ENCODE data around the gene NPIPA5. TPM values are rescaled to one million over a fixed set of nuclear protein-coding genes. Genes with fewer than 3 reads are reported as not detected.
"Not testable (repeated sequence)": the region's sequence is repeated elsewhere in the genome, so short reads cannot be mapped to it uniquely, and the experiment has no call there.

NPIPA5 gene
- 13.8 and 16.0 TPM in 2 replicates for total RNA-seq

DNA sequence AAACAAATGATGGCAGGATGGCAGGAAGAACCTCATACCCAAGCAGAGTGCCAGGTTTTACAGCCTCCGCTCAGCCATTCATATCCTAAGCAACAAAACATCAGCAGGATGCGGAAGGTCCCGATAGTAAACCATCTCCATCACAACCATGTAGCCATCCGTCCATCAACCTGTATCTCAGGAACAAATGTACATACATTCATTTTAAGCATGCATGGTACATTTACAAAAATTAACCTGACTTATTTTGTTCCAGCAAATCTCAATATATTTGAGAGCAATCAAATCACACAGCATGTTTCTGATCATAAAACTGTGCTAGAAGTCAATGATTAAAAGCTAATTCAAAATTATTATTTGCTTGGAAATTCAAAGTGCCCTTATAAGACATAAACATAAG lies at the start of gene NPIPA5:
TSS of gene NPIPA5 (minus strand) at position 101 of the 400 bp plus-strand sequence. CDS start at position 101, 0 bp downstream.
- H3K4me1 Mint-ChIP-seq (ENCODE audit: low read depth); H3K36me3 Mint-ChIP-seq (ENCODE audit: low read depth); DNase-seq (ENCODE audit: low spot score); H3K27me3 Mint-ChIP-seq (ENCODE audit: low read depth); H3K9me3 Mint-ChIP-seq; intact Hi-C loops (cut with micrococcal nuclease); H3K4me3 Mint-ChIP-seq (ENCODE audit: low read depth); H3K27ac Mint-ChIP-seq: not testable (repeated sequence)

- no peaks in the 10 kb centered on the region for H3K9me3 Mint-ChIP-seq
- H3K36me3 Mint-ChIP-seq (ENCODE audit: low read depth) = no peaks in the 10 kb centered on the region
- peaks cover 6% of the 10 kb centered on the region for H3K27me3 Mint-ChIP-seq (ENCODE audit: low read depth)
- DNase-seq (ENCODE audit: low spot score) = peak; percentile 12
- intact Hi-C loops (cut with micrococcal nuclease) = loop anchor here (2.0 to 10.0 kb wide), 2 partner anchors 77 to 215 kb away; partner anchors contain the start of gene MARF1
- no peak overlapping the region for H3K27ac Mint-ChIP-seq
- peaks cover 2% of the 10 kb centered on the region for H3K4me1 Mint-ChIP-seq (ENCODE audit: low read depth)
- no peak overlapping the region for H3K4me3 Mint-ChIP-seq (ENCODE audit: low read depth)
Measured at GRCh38 chr16:15427648-15428239, 49.6 kb upstream of the NPIPA5 start.

- Mint-ChIP-seq H3K27ac (no peak overlapping the region), H3K4me3 (ENCODE audit: low read depth) (no peak overlapping the region), H3K36me3 (ENCODE audit: low read depth) (no peaks in the 10 kb centered on the region), H3K4me1 (ENCODE audit: low read depth) (peaks cover 2% of the 10 kb centered on the region), H3K27me3 (ENCODE audit: low read depth) (peaks cover 6% of the 10 kb centered on the region), H3K9me3 (no peaks in the 10 kb centered on the region)
- no peak for DNase-seq (ENCODE audit: low spot score)
- intact Hi-C loops (cut with micrococcal nuclease) = loop anchor here (2.0 to 10.0 kb wide), 2 partner anchors 78 to 216 kb away; partner anchors contain the start of gene MARF1
Measured at GRCh38 chr16:15426796-15427195, 48.7 kb upstream of the NPIPA5 start.

GRCh38 chr16:15425861-15426260 lies 47.8 kb upstream of the NPIPA5 start:
- DNase-seq (ENCODE audit: low spot score) = no peak
- intact Hi-C loops (cut with micrococcal nuclease) = loop anchor here (2.0 to 10.0 kb wide), 2 partner anchors 79 to 217 kb away; partner anchors contain the start of gene MARF1
- Mint-ChIP-seq H3K36me3 (ENCODE audit: low read depth) (no peaks in the 10 kb centered on the region), H3K4me3 (ENCODE audit: low read depth) (no peak overlapping the region), H3K4me1 (ENCODE audit: low read depth) (peaks cover 2% of the 10 kb centered on the region), H3K27me3 (ENCODE audit: low read depth) (peaks cover 7% of the 10 kb centered on the region), H3K9me3 (no peaks in the 10 kb centered on the region), H3K27ac (no peak overlapping the region)

GRCh38 chr16:15422222-15422621 lies 44.1 kb upstream of the NPIPA5 start:
- Mint-ChIP-seq H3K27ac (no peak overlapping the region), H3K36me3 (ENCODE audit: low read depth) (no peaks in the 10 kb centered on the region), H3K27me3 (ENCODE audit: low read depth) (peaks cover 7% of the 10 kb centered on the region), H3K4me1 (ENCODE audit: low read depth) (no peaks in the 10 kb centered on the region), H3K9me3 (no peaks in the 10 kb centered on the region), H3K4me3 (ENCODE audit: low read depth) (no peak overlapping the region)
- intact Hi-C loops (cut with micrococcal nuclease) = loop anchor here (10.0 kb wide), 1 partner anchor 83 kb away; no protein-coding TSS in a partner anchor
- DNase-seq (ENCODE audit: low spot score) = no peak

DNA sequence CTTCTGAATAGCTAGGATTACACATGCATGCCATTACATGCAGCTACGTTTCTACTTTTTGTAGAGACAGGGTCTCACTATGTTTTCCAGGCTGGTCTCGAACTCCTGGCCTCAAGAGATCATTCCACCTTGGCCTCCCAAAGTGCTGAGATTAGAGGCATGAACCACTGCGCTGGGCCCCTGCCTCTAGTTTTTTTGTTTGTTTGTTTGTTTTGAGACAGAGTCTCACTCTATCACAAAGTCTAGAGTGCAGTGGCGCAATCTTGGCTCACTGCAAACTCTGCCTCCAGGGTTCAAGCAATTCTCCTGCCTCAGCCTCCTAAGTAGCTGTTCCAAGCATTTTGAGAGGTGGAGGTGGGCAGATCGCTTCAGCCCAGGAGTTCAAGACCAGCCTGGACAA lies 43.6 kb upstream of the NPIPA5 start:
- not testable (repeated sequence) for H3K4me3 Mint-ChIP-seq (ENCODE audit: low read depth); H3K36me3 Mint-ChIP-seq (ENCODE audit: low read depth); H3K27me3 Mint-ChIP-seq (ENCODE audit: low read depth); DNase-seq (ENCODE audit: low spot score); H3K9me3 Mint-ChIP-seq; H3K27ac Mint-ChIP-seq; H3K4me1 Mint-ChIP-seq (ENCODE audit: low read depth)
- intact Hi-C loops (cut with micrococcal nuclease) = loop anchor here (10.0 kb wide), 1 partner anchor 83 kb away; no protein-coding TSS in a partner anchor

DNA sequence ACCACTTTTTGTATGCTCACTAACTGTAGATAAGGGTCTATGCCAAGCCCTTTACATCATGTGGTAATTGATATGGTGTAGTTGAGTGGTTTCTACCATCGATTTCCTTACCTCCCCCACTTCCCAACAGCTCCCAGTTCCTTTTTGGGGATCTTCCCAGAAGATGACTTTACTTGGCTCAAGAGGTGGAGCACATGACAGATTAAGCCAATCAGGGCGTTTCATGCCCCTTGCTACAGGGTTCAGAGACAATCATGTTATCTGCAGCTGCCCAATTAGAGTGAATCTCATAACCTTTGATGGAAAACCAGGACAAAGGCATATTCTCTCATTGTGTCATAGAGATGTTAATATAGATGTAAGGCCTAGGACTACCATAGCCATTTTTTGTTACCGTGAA lies 40.1 kb upstream of the NPIPA5 start:
- no peaks in the 10 kb centered on the region for H3K36me3 Mint-ChIP-seq (ENCODE audit: low read depth)
- H3K27ac Mint-ChIP-seq = no peak overlapping the region
- H3K4me1 Mint-ChIP-seq (ENCODE audit: low read depth) = no peaks in the 10 kb centered on the region
- no peaks in the 10 kb centered on the region for H3K9me3 Mint-ChIP-seq
- no peak for DNase-seq (ENCODE audit: low spot score)
- H3K4me3 Mint-ChIP-seq (ENCODE audit: low read depth) = no peak overlapping the region
- peaks cover 12% of the 10 kb centered on the region for H3K27me3 Mint-ChIP-seq (ENCODE audit: low read depth)
- intact Hi-C loops (cut with micrococcal nuclease) = no loop called here

DNA sequence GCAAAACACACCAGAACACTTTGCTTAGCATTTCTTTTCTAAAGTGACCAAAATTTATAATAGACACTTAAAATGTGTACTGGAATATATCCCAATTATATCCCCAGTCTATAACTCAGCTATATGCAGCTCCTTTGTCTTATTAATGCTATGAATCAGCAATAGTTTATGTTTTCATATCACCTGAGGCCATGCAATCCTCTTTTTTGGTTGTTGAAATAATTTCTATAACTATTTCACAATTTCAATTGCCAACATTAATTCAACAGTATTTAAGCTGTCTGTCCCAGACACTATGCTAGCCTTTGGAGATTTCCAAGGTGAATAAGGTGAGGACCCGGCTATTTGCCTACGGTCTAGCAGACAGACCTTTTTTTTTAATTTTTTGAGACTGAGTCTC lies 39.1 kb upstream of the NPIPA5 start:
- H3K9me3 Mint-ChIP-seq = no peaks in the 10 kb centered on the region
- H3K27ac Mint-ChIP-seq = no peak overlapping the region
- H3K27me3 Mint-ChIP-seq (ENCODE audit: low read depth) = peaks cover 9% of the 10 kb centered on the region
- DNase-seq (ENCODE audit: low spot score) = no peak
- no peak overlapping the region for H3K4me3 Mint-ChIP-seq (ENCODE audit: low read depth)
- intact Hi-C loops (cut with micrococcal nuclease) = no loop called here
- H3K36me3 Mint-ChIP-seq (ENCODE audit: low read depth) = no peaks in the 10 kb centered on the region
- H3K4me1 Mint-ChIP-seq (ENCODE audit: low read depth) = no peaks in the 10 kb centered on the region

DNA sequence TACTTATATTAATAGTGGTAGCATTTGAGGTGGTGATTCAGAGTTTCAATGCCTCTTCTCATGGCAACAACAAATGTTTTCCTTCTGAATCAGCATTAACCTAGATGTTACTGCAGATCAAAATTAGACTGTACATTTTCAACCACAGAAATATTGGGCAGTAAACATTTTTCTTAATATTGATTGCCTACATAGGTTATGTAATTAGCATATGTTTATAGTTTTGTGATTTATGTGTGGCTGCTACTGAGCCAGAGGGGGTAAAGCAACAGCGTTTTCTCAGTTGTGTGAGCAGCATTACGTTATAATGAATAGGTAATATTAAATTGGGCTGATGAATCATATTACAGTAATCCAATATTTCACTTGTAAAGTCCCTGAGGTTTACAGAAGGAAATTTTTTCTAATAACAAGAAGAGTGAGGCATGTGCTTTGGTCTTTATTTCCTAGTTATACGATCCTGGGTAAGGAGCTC lies 37.5 kb upstream of the NPIPA5 start:
- no peak for DNase-seq (ENCODE audit: low spot score)
- no peaks in the 10 kb centered on the region for H3K36me3 Mint-ChIP-seq (ENCODE audit: low read depth)
- H3K4me3 Mint-ChIP-seq (ENCODE audit: low read depth) = no peak overlapping the region
- intact Hi-C loops (cut with micrococcal nuclease) = no loop called here
- no peaks in the 10 kb centered on the region for H3K9me3 Mint-ChIP-seq
- no peaks in the 10 kb centered on the region for H3K4me1 Mint-ChIP-seq (ENCODE audit: low read depth)
- H3K27ac Mint-ChIP-seq = no peak overlapping the region
- H3K27me3 Mint-ChIP-seq (ENCODE audit: low read depth) = peaks cover 7% of the 10 kb centered on the region

DNA sequence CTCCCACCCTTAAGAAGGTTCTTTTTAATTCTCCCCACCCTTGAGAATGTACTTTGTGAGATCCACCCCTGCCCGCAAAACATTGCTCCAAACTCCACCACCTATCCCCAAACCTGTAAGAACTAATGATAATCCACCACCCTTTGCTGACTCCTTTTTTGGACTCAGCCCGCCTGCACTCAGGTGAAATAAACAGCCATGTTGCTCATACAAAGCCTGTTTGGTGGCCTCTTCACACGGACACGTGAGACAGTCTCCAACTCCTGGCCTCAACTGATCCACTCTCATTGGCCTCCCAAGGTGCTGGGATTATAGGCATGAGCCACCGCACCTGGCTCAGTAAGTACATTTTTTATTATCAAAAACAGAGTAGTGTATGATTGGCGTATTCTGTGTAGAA lies 31.4 kb upstream of the NPIPA5 start:
- DNase-seq (ENCODE audit: low spot score); H3K4me3 Mint-ChIP-seq (ENCODE audit: low read depth); H3K9me3 Mint-ChIP-seq; H3K4me1 Mint-ChIP-seq (ENCODE audit: low read depth); H3K27me3 Mint-ChIP-seq (ENCODE audit: low read depth); intact Hi-C loops (cut with micrococcal nuclease); H3K27ac Mint-ChIP-seq; H3K36me3 Mint-ChIP-seq (ENCODE audit: low read depth): not testable (repeated sequence)

DNA sequence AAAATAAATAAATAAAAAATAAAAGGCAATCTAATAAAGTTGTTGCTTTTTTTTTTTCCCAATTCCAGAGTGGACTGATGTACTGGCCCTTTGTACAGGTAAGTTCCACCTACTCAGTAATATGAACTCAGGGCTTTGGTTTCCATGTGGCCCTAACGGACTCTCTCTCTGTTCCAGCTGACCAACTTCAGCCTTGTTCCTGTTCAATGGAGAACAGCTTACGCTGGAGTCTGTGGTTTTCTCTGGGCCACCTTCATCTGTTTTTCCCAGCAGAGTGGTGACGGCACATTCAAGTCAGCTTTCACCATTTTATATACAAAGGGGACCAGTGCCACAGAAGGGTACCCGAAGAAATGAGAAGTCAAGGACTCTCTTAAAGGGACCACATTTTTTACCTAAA lies 29.7 kb upstream of the NPIPA5 start:
- H3K36me3 Mint-ChIP-seq (ENCODE audit: low read depth); H3K27me3 Mint-ChIP-seq (ENCODE audit: low read depth); DNase-seq (ENCODE audit: low spot score); intact Hi-C loops (cut with micrococcal nuclease); H3K27ac Mint-ChIP-seq; H3K9me3 Mint-ChIP-seq; H3K4me1 Mint-ChIP-seq (ENCODE audit: low read depth); H3K4me3 Mint-ChIP-seq (ENCODE audit: low read depth): not testable (repeated sequence)

- Mint-ChIP-seq H3K27ac (no peak overlapping the region), H3K27me3 (ENCODE audit: low read depth) (no peaks in the 10 kb centered on the region), H3K36me3 (ENCODE audit: low read depth) (no peaks in the 10 kb centered on the region), H3K9me3 (no peaks in the 10 kb centered on the region), H3K4me3 (ENCODE audit: low read depth) (no peak overlapping the region), H3K4me1 (ENCODE audit: low read depth) (no peaks in the 10 kb centered on the region)
- intact Hi-C loops (cut with micrococcal nuclease) = no loop called here
- DNase-seq (ENCODE audit: low spot score) = no peak
Measured at GRCh38 chr16:15404792-15405191, 26.7 kb upstream of the NPIPA5 start.

DNA sequence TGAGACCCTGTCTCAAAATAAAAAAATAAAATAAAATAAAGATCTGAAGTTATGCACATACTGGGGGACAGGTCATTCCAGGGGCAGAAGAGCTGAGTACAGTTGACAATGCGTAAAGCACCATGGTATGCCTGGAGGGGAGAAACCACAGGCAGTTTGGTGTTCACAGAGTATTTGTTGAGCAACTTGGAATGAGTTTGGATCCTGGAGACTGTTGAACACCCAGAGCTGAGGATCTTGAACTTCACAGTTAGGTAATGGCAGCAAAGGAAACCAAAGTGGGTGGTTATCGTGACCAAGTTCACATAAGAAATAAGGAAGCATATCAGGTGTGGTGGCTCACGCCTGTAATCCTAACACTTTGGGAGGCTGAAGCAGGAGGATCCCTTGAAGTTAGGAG lies 26.0 kb upstream of the NPIPA5 start:
- H3K27me3 Mint-ChIP-seq (ENCODE audit: low read depth); H3K4me3 Mint-ChIP-seq (ENCODE audit: low read depth); intact Hi-C loops (cut with micrococcal nuclease); H3K4me1 Mint-ChIP-seq (ENCODE audit: low read depth); H3K36me3 Mint-ChIP-seq (ENCODE audit: low read depth); DNase-seq (ENCODE audit: low spot score); H3K27ac Mint-ChIP-seq; H3K9me3 Mint-ChIP-seq: not testable (repeated sequence)
